Measurements from ENCODE around the gene REV3L.

The REV3L gene

DNA sequence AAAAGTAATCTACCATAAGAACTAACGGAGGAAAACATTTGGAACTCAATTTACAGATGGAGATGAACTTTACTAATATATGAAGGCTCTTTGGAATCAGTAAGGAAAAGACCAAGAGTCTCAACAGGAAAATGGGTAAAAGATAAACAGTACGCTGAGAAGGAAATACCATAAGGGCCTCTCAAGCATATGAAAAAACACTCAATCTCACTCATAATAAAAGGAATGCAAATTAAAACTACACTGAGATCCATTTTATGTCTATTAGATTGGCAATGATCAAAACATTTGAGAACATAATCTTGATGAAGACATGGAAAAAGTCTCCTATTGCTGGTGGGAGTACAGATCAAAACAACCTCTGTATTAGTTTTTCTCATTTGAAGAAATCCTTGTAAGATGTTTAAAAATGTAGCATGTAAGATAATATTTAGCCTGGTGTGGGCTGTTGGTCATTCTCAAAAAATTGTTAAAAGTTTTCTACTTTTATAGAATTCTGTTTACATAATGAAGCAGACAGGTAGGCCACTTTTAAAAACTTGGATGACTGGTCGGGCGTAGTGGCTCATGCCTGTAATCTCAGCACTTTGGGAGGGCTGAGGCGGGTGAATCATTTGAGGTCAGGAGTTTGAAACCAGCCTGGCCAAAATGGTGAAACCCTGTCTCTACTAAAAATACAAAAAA lies 14.5 kb downstream of the REV3L start:
- DNase-seq = no peak

GRCh38 chr6:111464184-111464583 lies 18.8 kb downstream of the REV3L start:
- DNase-seq = no peak

DNA sequence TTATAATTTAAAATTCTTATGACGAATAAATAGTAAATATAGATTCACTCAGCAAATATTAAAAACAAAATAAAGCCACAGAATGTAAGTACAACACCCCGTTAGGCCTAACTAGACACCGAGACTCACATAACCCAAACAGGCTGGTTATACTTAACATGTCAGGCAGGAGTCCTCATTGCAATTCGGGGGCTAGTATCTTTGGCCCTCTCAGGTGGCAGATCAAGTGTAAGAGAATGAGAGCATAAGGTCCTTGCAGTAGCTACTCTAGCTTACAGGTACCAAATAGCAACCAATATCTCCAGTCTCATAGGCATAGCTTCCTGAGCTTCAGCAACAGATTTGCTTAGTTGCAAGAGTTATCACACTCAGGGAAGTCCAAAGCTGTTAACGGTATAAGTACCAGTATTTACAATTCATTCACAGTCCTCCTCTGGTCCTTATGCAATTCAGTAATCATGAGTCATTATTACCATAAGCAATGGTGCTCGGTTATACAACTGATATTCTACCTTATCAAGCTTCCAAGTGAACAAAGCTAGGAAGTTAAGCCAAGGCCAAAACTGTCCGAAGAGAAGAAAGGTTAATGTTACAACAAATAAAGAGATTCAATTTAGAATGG lies 20.1 kb downstream of the REV3L start:
- DNase-seq = no peak

- no peak for DNase-seq
These were observed 21.2 kb downstream of the REV3L start for GRCh38 chr6:111461860-111462259.

DNA sequence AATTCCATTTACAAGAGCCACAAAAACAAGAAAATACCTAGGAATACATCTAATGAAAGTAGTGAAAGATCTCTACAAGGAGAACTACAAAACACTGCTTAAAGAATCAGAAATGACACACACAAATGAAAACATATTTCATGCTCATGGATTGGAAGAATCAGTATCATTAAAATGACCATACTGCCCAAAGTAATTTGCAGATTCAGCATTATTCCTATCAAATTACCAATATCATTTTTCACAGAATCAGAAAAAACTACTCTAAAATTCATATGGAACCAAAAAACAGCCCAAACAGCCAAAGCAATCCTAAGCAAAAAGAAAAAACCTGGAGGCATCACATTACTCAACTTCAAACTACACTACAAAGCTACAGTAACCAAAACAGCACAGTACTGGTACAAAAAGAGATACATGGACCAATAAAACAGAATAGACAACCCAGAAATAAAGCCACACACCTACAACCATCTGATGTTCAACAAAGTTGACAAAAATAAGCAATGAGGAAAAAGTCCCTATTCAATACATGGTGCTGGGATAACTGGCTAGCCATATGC lies 24.3 kb downstream of the REV3L start:
- DNase-seq = no peak

- no peak for DNase-seq
These were observed 26.8 kb downstream of the REV3L start for GRCh38 chr6:111456208-111456607.

DNA sequence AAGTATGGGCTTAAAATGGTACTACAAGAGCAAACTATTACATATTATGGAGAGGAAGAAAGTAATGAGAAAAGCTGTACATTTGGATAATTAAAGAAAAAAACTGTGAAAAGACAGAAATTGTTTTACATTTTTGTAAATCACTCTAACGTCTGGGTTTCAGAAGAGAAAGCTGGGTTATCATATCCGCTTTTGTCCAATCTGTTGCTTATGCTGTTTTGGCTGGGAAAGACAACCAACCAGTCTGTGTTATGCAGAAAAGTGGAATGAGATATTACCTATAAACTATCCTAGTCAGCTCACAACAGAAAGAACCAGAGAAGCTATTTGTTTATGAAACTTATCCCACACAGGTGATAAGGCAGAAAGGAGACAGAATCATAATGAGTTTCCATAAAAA lies 32.4 kb downstream of the REV3L start:
- no peak for DNase-seq

DNA sequence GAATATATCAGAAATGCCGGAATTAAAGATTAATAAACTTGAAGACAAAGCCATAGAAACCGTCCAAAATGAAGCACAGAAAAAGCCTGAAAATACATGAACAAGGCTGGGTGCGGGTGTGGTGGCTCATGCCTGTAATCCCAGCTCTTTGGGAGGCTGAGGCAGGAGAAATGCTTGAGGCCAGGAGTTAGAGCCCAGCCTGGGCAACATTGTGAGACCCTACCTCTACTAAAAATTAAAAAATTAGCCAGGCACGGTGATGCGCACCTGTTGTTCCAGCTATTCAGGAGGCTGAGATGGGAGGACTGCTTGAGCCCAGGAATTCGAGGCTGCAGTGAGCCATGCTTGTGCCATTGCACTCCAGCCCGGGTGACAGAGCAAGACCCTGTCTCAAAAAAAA lies 32.9 kb downstream of the REV3L start:
- DNase-seq = no peak

- no peak for DNase-seq
These were observed 33.9 kb downstream of the REV3L start for GRCh38 chr6:111449129-111449528.

GRCh38 chr6:111447051-111447450 lies 36.0 kb downstream of the REV3L start:
- DNase-seq = no peak

DNA sequence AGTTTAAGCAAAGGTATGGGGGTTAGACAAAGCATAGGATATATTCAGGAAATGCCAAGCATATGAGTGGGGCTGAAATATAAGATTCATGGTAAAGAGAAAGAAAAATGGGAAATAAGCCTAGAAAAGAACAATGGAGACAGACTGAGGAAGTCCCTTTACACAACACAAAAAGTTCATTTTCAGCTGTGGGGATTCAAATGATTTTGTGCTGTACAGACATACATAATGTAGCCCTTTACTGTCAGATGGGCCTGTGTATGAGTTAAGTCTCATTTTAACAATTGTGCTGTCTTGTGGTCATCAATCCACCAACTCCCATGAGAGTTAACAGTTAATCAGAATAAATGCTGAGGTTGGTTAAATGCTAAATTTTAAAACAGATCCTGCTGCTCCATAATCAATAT lies 37.2 kb downstream of the REV3L start:
- DNase-seq = no peak

DNA sequence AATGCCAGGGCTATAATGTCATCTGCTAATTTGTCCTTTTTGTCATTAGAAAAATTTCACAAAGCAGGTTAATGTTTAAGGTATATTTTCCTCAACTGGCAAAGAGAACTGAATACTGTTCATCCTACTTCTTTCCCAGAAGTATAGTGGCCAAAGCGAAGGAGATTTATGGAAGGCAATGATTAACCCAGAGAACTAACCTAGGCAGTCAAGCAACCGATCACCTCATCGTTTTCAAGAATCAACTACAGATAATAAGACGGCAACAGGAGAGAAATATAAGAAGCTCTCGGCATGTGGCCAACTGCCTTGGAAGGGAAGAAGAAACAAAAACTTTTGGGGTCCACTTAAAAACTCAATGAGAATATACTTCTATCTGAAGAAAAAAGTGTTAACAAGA lies 38.2 kb downstream of the REV3L start:
- DNase-seq = no peak

DNA sequence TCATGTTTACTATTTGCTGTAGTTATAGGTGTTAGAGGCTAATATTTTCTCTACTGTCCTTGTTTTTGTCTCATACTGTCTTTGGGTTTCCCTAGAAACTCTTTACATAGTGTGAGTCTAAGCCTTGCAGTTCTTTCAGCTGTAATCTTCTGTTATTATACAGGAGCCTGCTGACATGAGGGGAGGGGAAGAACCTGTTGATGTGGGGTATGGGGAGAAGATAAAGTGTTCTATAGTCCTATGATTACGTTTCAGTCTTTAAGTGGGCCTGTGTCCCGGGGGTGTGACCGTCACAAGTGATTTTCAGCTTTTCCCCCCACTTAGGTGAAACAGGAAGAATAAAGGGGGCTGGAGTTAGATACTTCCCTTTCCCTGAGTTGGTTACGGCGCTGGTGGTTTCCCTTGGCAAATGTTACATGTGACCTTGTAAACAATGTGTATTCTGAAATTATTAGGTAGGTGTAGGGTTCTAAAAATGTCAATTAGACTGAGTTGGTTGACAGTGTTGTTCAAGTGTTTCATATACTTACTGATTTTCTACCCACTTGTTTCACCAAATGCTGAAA lies 41.3 kb downstream of the REV3L start:
- no peak for DNase-seq

GRCh38 chr6:111439171-111439570 lies 43.8 kb downstream of the REV3L start:
- DNase-seq = no peak

DNA sequence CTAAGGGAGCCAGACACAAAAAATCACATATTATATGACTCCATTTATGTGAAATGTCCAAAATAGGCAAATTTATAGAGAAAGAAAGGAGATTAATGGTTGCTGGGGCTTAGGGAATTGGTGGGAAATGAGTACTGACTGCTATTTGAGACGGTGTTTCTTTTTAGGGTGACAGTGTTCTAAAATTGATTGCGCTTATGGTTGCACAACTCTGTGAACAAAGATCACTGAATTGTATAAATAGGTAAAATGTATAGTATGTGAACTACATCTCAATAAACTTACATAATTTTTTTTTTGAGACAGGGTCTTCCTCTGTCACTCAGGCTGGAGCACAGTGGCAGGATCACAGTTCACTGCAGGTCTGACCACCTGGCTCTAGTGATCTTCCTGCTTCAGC lies 45.4 kb downstream of the REV3L start:
- no peak for DNase-seq

DNA sequence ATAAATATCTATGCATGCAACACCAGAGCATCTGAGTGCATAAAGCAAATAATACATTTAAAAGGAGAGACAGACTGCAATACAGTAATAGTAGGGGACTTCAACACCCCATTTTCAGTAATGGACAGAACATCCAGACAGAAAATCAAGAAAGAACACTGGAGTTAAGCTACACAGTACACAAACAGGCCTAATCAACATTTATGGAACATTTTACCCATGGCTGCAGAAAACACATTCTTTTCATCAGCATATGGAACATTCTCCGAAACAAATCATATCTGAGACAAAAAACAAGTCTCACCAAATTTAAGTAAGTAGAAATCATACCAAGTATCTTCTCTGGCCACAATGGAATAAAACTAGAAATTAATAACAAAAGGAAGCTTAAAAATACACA lies 50.5 kb downstream of the REV3L start:
- DNase-seq = no peak

DNA sequence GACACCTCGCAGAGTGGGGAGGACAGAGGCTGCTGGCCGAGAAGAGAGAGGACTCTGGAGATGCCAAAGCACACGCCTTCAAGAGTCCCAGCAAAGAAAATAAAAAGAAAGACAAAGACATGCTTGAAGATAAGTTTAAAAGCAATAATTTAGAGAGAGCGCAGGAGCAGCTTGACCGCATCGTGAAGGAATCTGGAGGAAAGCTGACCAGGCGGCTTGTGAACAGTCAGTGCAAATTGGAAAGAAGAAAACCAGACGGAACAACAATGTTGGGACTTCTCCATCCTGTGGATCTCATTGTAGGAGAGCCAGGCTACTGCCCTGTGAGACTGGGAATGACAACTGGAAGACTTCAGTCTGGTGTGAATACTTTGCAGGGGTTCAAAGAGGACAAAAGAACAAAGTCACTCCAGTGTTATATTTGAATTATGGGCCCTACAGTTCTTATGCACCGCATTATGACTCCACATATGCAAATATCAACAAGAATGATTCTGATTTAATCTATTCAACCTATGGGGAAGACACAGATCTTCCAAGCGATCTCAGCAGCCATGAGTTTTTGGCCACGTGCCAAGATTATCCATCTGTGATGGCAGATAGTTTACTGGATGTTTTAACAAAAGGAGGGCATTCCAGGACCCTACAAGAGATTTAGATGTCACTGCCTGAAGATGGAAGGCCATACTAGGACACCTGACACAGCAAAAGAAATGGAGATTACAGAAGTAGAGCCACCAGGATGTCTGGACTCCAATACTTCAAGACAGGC lies 52.2 kb downstream of the REV3L start:
- DNase-seq = no peak

GRCh38 chr6:111429571-111429970 lies 53.4 kb downstream of the REV3L start:
- no peak for DNase-seq

GRCh38 chr6:111428811-111429210 lies 54.2 kb downstream of the REV3L start:
- DNase-seq = no peak

DNA sequence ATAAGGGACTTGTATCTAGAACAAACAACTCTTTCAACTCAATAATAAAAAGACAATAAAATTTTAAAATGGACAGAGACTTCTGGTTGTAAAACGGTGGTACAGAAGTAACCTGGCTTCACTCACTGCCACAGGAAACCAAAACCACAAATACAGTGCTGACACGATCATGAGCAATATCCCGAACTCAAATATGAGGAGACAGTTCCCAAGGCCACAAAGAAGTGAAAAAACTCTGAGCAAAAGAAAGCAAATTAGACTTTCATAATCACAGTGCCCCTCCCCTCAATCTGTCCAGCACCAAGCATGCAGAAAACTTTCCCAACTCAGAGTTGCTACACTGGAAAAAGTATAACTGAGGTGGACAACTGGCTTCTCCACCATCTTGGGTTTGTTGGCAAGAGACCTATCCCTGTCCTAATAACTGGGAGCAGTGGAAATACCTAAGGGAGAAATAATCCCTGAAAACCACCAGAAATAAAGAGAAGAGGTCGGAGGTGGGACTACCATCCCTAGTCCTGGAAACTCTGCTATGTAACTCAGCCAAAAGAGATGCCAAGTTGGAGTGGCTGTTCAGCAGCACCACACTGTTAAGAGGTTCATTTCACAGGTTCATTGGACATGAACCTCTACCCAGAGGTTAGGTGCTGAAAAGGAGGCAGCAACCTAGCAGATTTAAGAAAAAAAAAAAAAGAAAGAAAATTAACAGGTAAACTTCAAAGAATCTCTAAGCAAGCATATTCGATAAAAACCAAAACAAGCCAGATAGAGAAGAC lies 55.5 kb downstream of the REV3L start:
- no peak for DNase-seq

GRCh38 chr6:111423960-111424846 lies 58.8 kb downstream of the REV3L start:
- peak; percentile 77 for DNase-seq

Data from NCI-H1105 treated with DMSO at 0.1 percent for 48 hours (cell line).